HepG2 (cell line): Measurements from ENCODE around the gene FUCA1. TPM values are rescaled to one million over a fixed set of nuclear protein-coding genes. Genes with fewer than 3 reads are reported as not detected.

Experiments used
- BRD4 ChIP-seq: sonication (generic); formaldehyde crosslinking; IDR thresholded peaks from 2 replicates; pipeline ENCODE4 v1.4.0; 2020; ENCODE audit warnings: missing genetic modification reagents
- CCAR2 ChIP-seq: fragments of 200-400 bp; formaldehyde crosslinking; optimal IDR thresholded peaks from 2 replicates; pipeline ENCODE3; 2018; ENCODE audit warnings: low read depth, mild to moderate bottlenecking, low read length, moderate library complexity
- CREB3 ChIP-seq: sonication (generic); formaldehyde crosslinking; IDR thresholded peaks from 2 replicates; pipeline ENCODE4 v1.5.0; 2020; ENCODE audit warnings: missing genetic modification reagents
- NR2F1 ChIP-seq, 2 experiments: fragments of 450-650 bp in 1 of 2; formaldehyde crosslinking in 1 of 2; IDR thresholded peaks; 2 replicates each; pipeline versions ENCODE4 v1.5.0 to v1.6.1; 2016 to 2020; ENCODE audit warnings: mild to moderate bottlenecking in 1 of 2, missing compliant biosample characterization in 1 of 2, missing genetic modification reagents in 1 of 2, moderate library complexity in 1 of 2
- SALL2 ChIP-seq: sonication (generic); formaldehyde crosslinking; IDR thresholded peaks from 2 replicates; pipeline ENCODE4 v1.8.1; 2023; ENCODE audit warnings: mild to moderate bottlenecking, missing genetic modification reagents, inconsistent platforms
- TERF1 ChIP-seq: sonication (generic); formaldehyde crosslinking; IDR thresholded peaks from 2 replicates; pipeline ENCODE4 v1.8.0; 2022; ENCODE audit warnings: mild to moderate bottlenecking, missing genetic modification reagents, moderate library complexity
- ZBTB8A ChIP-seq: sonication (generic); formaldehyde crosslinking; IDR thresholded peaks from 2 replicates; pipeline ENCODE4 v1.4.0; 2020; ENCODE audit warnings: mild to moderate bottlenecking, low read depth, missing genetic modification reagents, borderline replicate concordance
- ZHX2 ChIP-seq, 2 experiments: sonication (generic) in 1 of 2; formaldehyde crosslinking in 1 of 2; IDR thresholded peaks; 2 replicates each; pipeline versions ENCODE4 v1.6.1 to v1.9.0; 2014 to 2022; ENCODE audit warnings: antibody characterized with exemption in 1 of 2, borderline replicate concordance in 1 of 2, inconsistent platforms in 1 of 2, low read depth in 1 of 2, missing genetic modification reagents in 1 of 2
- ZNF564 ChIP-seq: sonication (generic); formaldehyde crosslinking; IDR thresholded peaks from 2 replicates; pipeline ENCODE4 v1.8.1; 2023; ENCODE audit warnings: mild to moderate bottlenecking, missing genetic modification reagents
- ZNF687 ChIP-seq: sonication (generic); formaldehyde crosslinking; IDR thresholded peaks from 2 replicates; pipeline ENCODE4 v1.5.1; 2020; ENCODE audit warnings: mild to moderate bottlenecking, missing genetic modification reagents, moderate library complexity
- ZNF713 ChIP-seq: sonication (generic); formaldehyde crosslinking; IDR thresholded peaks from 2 replicates; pipeline ENCODE4 v1.4.0; 2020; ENCODE audit warnings: mild to moderate bottlenecking, missing genetic modification reagents
- ZNF792 ChIP-seq: IDR thresholded peaks from 2 replicates; pipeline ENCODE4 v1.6.1; 2016
- polyA plus RNA-seq, 8 experiments: library from polyadenylated mRNA; depleted of rRNA in 3 of 8; stranded (reverse) in 7 of 8; unstranded in 1 of 8; fragments of >200 nt; fragmentation: Illumina TruSeq in 4 of 8; extraction: Trizol in 4 of 8; gene quantifications; 2 replicates each; pipeline versions ENCODE4 v1.2.1 to v1.2.3, GENCODE V29; 2011 to 2016; ENCODE audit warnings: low read depth in 4 of 8, missing spikeins in 1 of 8, mixed read lengths in 1 of 8; ENCODE audit not compliant: insufficient read depth in 1 of 8
- total RNA-seq, 5 experiments: library from RNA; depleted of rRNA; stranded (reverse); fragments of >200 nt; fragmentation: Illumina TruSeq; extraction: Trizol; gene quantifications; 2 replicates each; pipeline ENCODE4 v1.2.3, GENCODE V29; 2016; ENCODE audit warnings: low read depth in 1 of 5

FUCA1 gene
- total and polyA plus RNA-seq, 2 of the 13 experiments (the other 11 are each of a cell fraction or from before 2014, with no cell fraction given), result 32.7 to 33.6 TPM

GRCh38 chr1:23825076-23825761 lies 42.9 kb downstream of the FUCA1 start, which contains the start of gene HMGCL (continued):
- peak; percentile 85 for TF ChIP-seq ZHX2 (IDR thresholded peaks at IDR 0.05; ENCODE audit: low read depth)
- TF ChIP-seq ZHX2 (CRISPR knock-in tag; IDR thresholded peaks at IDR 0.05; ENCODE audit: borderline replicate concordance), result 0 out of 2 replicates have a peak, but pooled peaks have one; percentile 44
- TF ChIP-seq CCAR2, result no peak
- no peak for TF ChIP-seq ZBTB8A (CRISPR knock-in tag)
- 0 out of 2 replicates have a peak, but pooled peaks have one; percentile 65 for TF ChIP-seq CREB3 (CRISPR knock-in tag)
- TF ChIP-seq NR2F1 (CRISPR knock-in tag; IDR thresholded peaks at IDR 0.05), result no peak
- TF ChIP-seq TERF1, result no peak
- TF ChIP-seq SALL2 (CRISPR knock-in tag), result peak; percentile 77; the same call in 1 of the 2 replicates
- peak; percentile 95 for TF ChIP-seq ZNF687 (CRISPR knock-in tag)
- peak; percentile 42; the same call in 1 of the 2 replicates for TF ChIP-seq ZNF792
- TF ChIP-seq ZNF564 (CRISPR knock-in tag), result peak; percentile 52; the same call in 1 of the 2 replicates
- TF ChIP-seq ZNF713 (CRISPR knock-in tag), result no peak
- peak; percentile 95 for TF ChIP-seq BRD4 (CRISPR knock-in tag)
